Panc1 (cell line): ENCODE measurements around the gene EXOC6B. TPM values are rescaled to one million over a fixed set of nuclear protein-coding genes. Genes with fewer than 3 reads are reported as not detected.

Experiments
- ATAC-seq: fragments of 200-7000 bp; cut with Tn5 transposase; 2 replicates; pipeline ENCODE4 v1.9.1; 2020; ENCODE audit warnings: mild to moderate bottlenecking, moderate library complexity
- BruUV-seq: library from RNA; stranded (reverse); fragments of 400-500 nt; replicated peaks from 2 replicates; lab custom pipeline; 2021; lab: Mats Ljungman, UMichigan
- CTCF ChIA-PET: fragments of 300-600 bp; sonication (Branson Sonifier 250); formaldehyde crosslinking; loops from one replicate; lab custom pipeline; 2022; ENCODE audit warnings: antibody characterized with exemption; lab: Charles Lee
- POLR2A ChIA-PET: fragments of 300-600 bp; sonication (Branson Sonifier 250); formaldehyde crosslinking; loops from one replicate; lab custom pipeline; 2022; ENCODE audit warnings: antibody characterized with exemption; lab: Charles Lee
- DNase-seq: peaks from one replicate; pipeline ENCODE4 v3.0.0-alpha.2; 2010; ENCODE audit warnings: low read depth, low spot score
- H3K27ac ChIP-seq: 2 replicates; pipeline ENCODE4 v1.5.1; 2011; ENCODE audit warnings: mild to moderate bottlenecking, low read length, inconsistent platforms
- H3K27me3 ChIP-seq: fragments of 200-500 bp; sonication (Bioruptor generic); 2 replicates; pipeline ENCODE4 v1.6.0; 2014; ENCODE audit warnings: low read length, inconsistent platforms; ENCODE audit not compliant: control insufficient read depth, insufficient read depth
- H3K36me3 ChIP-seq: fragments of 200-500 bp; sonication (Bioruptor generic); 2 replicates; pipeline ENCODE4 v1.5.1; 2014; ENCODE audit warnings: inconsistent platforms, mild to moderate bottlenecking, low read length, moderate library complexity; ENCODE audit not compliant: control insufficient read depth, insufficient read depth
- H3K4me1 ChIP-seq: 2 replicates; pipeline ENCODE4 v1.5.1; 2011; ENCODE audit warnings: inconsistent platforms, mild to moderate bottlenecking, low read length, moderate library complexity; ENCODE audit not compliant: control insufficient read depth, insufficient read depth
- H3K4me3 ChIP-seq, 2 experiments: 2 replicates each; pipeline ENCODE4 v1.5.1; 2011 to 2012; ENCODE audit warnings: low read depth in 2 of 2, low read length in 2 of 2, mild to moderate bottlenecking in 2 of 2, inconsistent platforms in 1 of 2, moderate library complexity in 1 of 2
- H3K9me3 ChIP-seq: fragments of 200-500 bp; sonication (Bioruptor generic); 2 replicates; pipeline ENCODE4 v1.5.1; 2014; ENCODE audit warnings: low read depth, mild to moderate bottlenecking, inconsistent platforms, low read length, moderate library complexity; ENCODE audit not compliant: control insufficient read depth, insufficient read depth
- POLR2AphosphoS5 ChIP-seq: IDR thresholded peaks from 2 replicates; pipeline ENCODE4 v1.6.1; 2012; ENCODE audit warnings: mild to moderate bottlenecking, low read depth, low read length, moderate library complexity
- REST ChIP-seq, 2 experiments: IDR thresholded peaks; 2 replicates each; pipeline ENCODE4 v1.6.1; 2011 to 2012; ENCODE audit warnings: low read depth in 2 of 2, control low read depth in 1 of 2, low read length in 1 of 2, mild to moderate bottlenecking in 1 of 2, moderate library complexity in 1 of 2; ENCODE audit not compliant: insufficient read depth in 1 of 2
- SIN3A ChIP-seq: IDR thresholded peaks from 2 replicates; pipeline ENCODE4 v1.6.1; 2012; ENCODE audit warnings: low read depth, mild to moderate bottlenecking, low read length, moderate library complexity, borderline replicate concordance; ENCODE audit not compliant: insufficient read depth
- TCF7L2 ChIP-seq: IDR thresholded peaks from 2 replicates; pipeline ENCODE4 v1.6.1; 2011; ENCODE audit warnings: mild to moderate bottlenecking, low read depth, low read length, inconsistent platforms
- in situ Hi-C: cut with HindIII; loops from 2 replicates; pipeline ENCODE4 v1.10.0; 2016; ENCODE audit warnings: low sequenced_read_pairs, low pct_unique_long_range_greater_than_20kb
- intact Hi-C: fragments of 100-400 bp; cut with micrococcal nuclease; formaldehyde crosslinking; loops from one replicate; pipeline ENCODE4 v1.10.0; 2022; ENCODE audit not compliant: unreplicated experiment
- total RNA-seq: library from RNA; stranded (reverse); gene quantifications from one replicate; pipeline ENCODE4 v1.2.1, GENCODE V29; 2021; ENCODE audit not compliant: unreplicated experiment

The EXOC6B gene
- total RNA-seq, 1 experiment from 2014 or later: 23.2 TPM

- Histone ChIP-seq H3K36me3 (no peaks in the 10 kb centered on the region; the same call in 1 of the 2 replicates), H3K27ac (no peak overlapping the region), H3K4me1 (peaks cover 9% of the 10 kb centered on the region), H3K9me3 (no peaks in the 10 kb centered on the region), H3K27me3 (no peaks in the 10 kb centered on the region), H3K4me3 (no peak overlapping the region)
- ChIA-PET POLR2A (interaction anchor here (0.6 kb wide), 1 partner anchor 138 kb away, joined by 5 read pairs; no protein-coding TSS in a partner anchor), CTCF (no interaction called here)
- no TSS peak for BruUV-seq
- DNase-seq (no peak), ATAC-seq (no peak)
- in situ Hi-C loops (no loop called here), intact Hi-C loops (no loop called here)
- no peak for TF ChIP-seq REST (IDR thresholded peaks at IDR 0.05; ENCODE audit: insufficient read depth in 1 of 2, low read depth in 2 of 2, low read length in 1 of 2)
- no peak for TF ChIP-seq POLR2AphosphoS5
- no peak for TF ChIP-seq SIN3A
These were observed 3.9 kb downstream of the EXOC6B start for GRCh38 chr2:72821983-72822382.

- Histone ChIP-seq H3K4me1 (peaks cover 8% of the 10 kb centered on the region), H3K9me3 (no peaks in the 10 kb centered on the region), H3K4me3 (no peak overlapping the region), H3K36me3 (no peaks in the 10 kb centered on the region; the same call in 1 of the 2 replicates), H3K27me3 (no peaks in the 10 kb centered on the region), H3K27ac (no peak overlapping the region)
- no peak for TF ChIP-seq REST (IDR thresholded peaks at IDR 0.05; ENCODE audit: insufficient read depth in 1 of 2, low read depth in 2 of 2, low read length in 1 of 2)
- ChIA-PET POLR2A (no interaction called here), CTCF (no interaction called here)
- in situ Hi-C loops (no loop called here), intact Hi-C loops (no loop called here)
- no peak for ATAC-seq
- no peak for DNase-seq
- BruUV-seq: no TSS peak
These were observed 4.7 kb downstream of the EXOC6B start for GRCh38 chr2:72821118-72821517.

- no peak for ATAC-seq
- intact Hi-C loops: no loop called here
- H3K4me1 ChIP-seq: peaks cover 3% of the 10 kb centered on the region
- ChIA-PET POLR2A (no interaction called here), CTCF (no interaction called here)
- in situ Hi-C loops: no loop called here
- H3K4me3 ChIP-seq: no peak overlapping the region
- H3K27me3 ChIP-seq: no peaks in the 10 kb centered on the region
- no peaks in the 10 kb centered on the region for H3K36me3 ChIP-seq
- no peak for TF ChIP-seq POLR2AphosphoS5
- no peak for TF ChIP-seq REST (IDR thresholded peaks at IDR 0.05; ENCODE audit: insufficient read depth in 1 of 2, low read depth in 2 of 2, low read length in 1 of 2)
- TF ChIP-seq TCF7L2: no peak
- H3K9me3 ChIP-seq: no peaks in the 10 kb centered on the region
- no peak for DNase-seq
- H3K27ac ChIP-seq: no peak overlapping the region
- BruUV-seq: no TSS peak
These were observed 6.3 kb downstream of the EXOC6B start for GRCh38 chr2:72819501-72819900.
